PC-9 (cell line): ENCODE data around the gene PCDHGB1. TPM values are rescaled to one million over a fixed set of nuclear protein-coding genes. Genes with fewer than 3 reads are reported as not detected.

ENCODE experiments used
- BruUV-seq: library from RNA; stranded (reverse); fragments of 400-500 nt; replicated peaks from 2 replicates; lab custom pipeline; 2021; lab: Mats Ljungman, UMichigan
- CTCF ChIA-PET: fragments of 300-600 bp; sonication (Branson Sonifier 250); formaldehyde crosslinking; loops from one replicate; lab custom pipeline; 2022; ENCODE audit warnings: antibody characterized with exemption; lab: Charles Lee
- POLR2A ChIA-PET: fragments of 300-600 bp; sonication (Branson Sonifier 250); formaldehyde crosslinking; loops from one replicate; lab custom pipeline; 2022; ENCODE audit warnings: antibody characterized with exemption; ENCODE audit not compliant: unreplicated experiment; lab: Charles Lee
- DNase-seq, 2 experiments: peaks; one replicate each; pipeline versions ENCODE4 v3.0.0 to v3.0.0-alpha.2; 2015 to 2022; ENCODE audit warnings: mixed read lengths in 1 of 2
- H2AFZ ChIP-seq: fragments of 200-600 bp; sonication (generic); 2 replicates; pipeline ENCODE4 v1.8.1; 2017; ENCODE audit warnings: antibody characterized with exemption
- H3F3A ChIP-seq: fragments of 200-600 bp; sonication (generic); 2 replicates; pipeline ENCODE4 v1.8.1; 2017; ENCODE audit warnings: antibody characterized with exemption, mild to moderate bottlenecking, low read depth; ENCODE audit not compliant: insufficient read depth
- H3K27ac ChIP-seq: fragments of 200-600 bp; sonication (generic); 2 replicates; pipeline ENCODE4 v1.6.1; 2016; ENCODE audit warnings: mixed run types
- H3K27me3 ChIP-seq: fragments of 200-600 bp; sonication (generic); 2 replicates; pipeline ENCODE4 v1.6.1; 2016; ENCODE audit warnings: low read depth, mixed run types; ENCODE audit not compliant: insufficient read depth
- H3K36me3 ChIP-seq: fragments of 200-600 bp; sonication (generic); 2 replicates; pipeline ENCODE4 v1.6.1; 2016; ENCODE audit warnings: low read depth, mixed run types
- H3K4me1 ChIP-seq: fragments of 200-600 bp; sonication (generic); replicated peaks from 2 replicates; pipeline ENCODE4 v1.6.1; 2016; ENCODE audit warnings: mixed run types; ENCODE audit not compliant: insufficient read depth
- H3K4me2 ChIP-seq: fragments of 200-600 bp; sonication (generic); 2 replicates; pipeline ENCODE4 v1.6.1; 2017; ENCODE audit warnings: mixed run types
- H3K4me3 ChIP-seq: fragments of 200-600 bp; sonication (generic); 2 replicates; pipeline ENCODE4 v1.6.1; 2016; ENCODE audit warnings: mixed run types
- H3K79me2 ChIP-seq: fragments of 200-600 bp; sonication (generic); 2 replicates; pipeline ENCODE4 v1.6.1; 2017; ENCODE audit warnings: low read depth, mixed run types
- H3K9me2 ChIP-seq: fragments of 200-600 bp; sonication (generic); 2 replicates; pipeline ENCODE4 v1.8.1; 2017; ENCODE audit warnings: mild to moderate bottlenecking; ENCODE audit not compliant: insufficient read depth
- H3K9me3 ChIP-seq: fragments of 200-600 bp; sonication (generic); 2 replicates; pipeline ENCODE4 v1.8.1; 2016; ENCODE audit warnings: low read depth; ENCODE audit not compliant: insufficient read depth
- H4K20me1 ChIP-seq: fragments of 200-600 bp; sonication (generic); 2 replicates; pipeline ENCODE4 v1.8.1; 2017; ENCODE audit not compliant: insufficient read depth
- EZH2 ChIP-seq: fragments of 200-600 bp; sonication (generic); IDR thresholded peaks from 2 replicates; pipeline ENCODE4 v1.8.0; 2017; ENCODE audit warnings: antibody characterized with exemption, low read depth
- intact Hi-C: fragments of 100-400 bp; cut with micrococcal nuclease; formaldehyde crosslinking; loops from one replicate; pipeline ENCODE4 v1.10.0; 2022; ENCODE audit not compliant: unreplicated experiment
- total RNA-seq: library from RNA; stranded (reverse); gene quantifications from 2 replicates; pipeline ENCODE4 v1.2.3, GENCODE V29; 2021
- TF ChIP-seq, protein P1 (sequence below): fragments of 200-600 bp; sonication (generic); conservative IDR thresholded peaks from 2 replicates; pipeline ENCODE4 v1.6.1; 2017; ENCODE audit warnings: mixed run types, antibody characterized with exemption, mild to moderate bottlenecking, moderate library complexity

The PCDHGB1 gene
- total RNA-seq, 1 experiment from 2014 or later = not detected

DNA sequence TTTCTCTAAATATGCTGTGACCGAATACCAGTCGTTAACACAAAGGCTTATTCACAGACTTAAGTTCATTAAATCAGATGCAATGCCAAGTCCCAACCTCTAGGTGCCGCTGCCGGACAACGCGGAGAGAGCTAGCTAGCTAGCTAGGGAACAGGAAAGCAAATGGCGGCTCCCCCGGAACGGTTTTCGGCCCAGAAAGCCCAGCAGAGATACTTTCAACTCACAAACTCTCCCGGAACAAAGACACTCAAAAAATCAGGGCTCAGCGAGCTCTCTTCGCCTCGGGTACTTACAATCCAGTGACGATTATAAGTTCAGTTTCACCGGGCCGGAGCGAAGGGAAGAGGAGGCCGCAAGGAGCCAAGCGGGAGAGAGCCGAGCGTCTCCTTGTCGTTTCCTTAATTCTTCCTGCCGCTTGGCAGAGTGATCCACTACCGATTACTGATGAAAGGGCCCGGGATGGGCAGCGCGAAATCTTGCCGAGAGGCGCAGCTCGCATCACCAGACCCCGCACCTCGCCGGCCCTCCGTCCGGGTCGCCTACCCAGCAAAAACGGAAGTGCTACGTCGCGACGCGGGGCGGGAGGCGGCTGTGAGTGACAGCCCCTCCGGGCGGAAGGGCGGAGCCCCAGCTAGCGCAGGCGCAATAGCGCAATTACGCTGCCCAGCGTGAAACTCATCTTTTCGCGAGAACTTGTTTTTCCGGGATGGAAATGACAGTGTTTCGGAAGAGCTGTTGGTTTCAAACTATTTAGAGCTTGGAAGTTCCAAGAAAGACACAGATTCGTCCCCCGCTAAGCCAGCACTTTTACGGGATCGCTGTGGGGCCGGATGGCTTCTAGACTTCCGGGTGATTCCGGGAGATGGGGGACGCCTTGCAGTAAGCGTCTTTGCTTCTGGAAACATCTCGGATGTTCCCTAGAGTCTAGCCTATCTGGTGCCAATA, 29.4 kb upstream of the PCDHGB1 start, which contains the start of gene TAF7:
Gene TAF7 (minus strand): TSS at position 560 of the 945 bp plus-strand sequence. CDS start 740 bp downstream, outside the sequence.
- Histone ChIP-seq H3K9me2 (no peaks in the 10 kb centered on the region), H3K4me1 (0 out of 2 replicates have a peak, but pooled peaks cover 5% of the 10 kb centered on the region), H3K4me3 (peak within 1 kb of the TSS; percentile 89), H4K20me1 (no peaks in the 10 kb centered on the region), H3K79me2 (peaks cover 25% of the 10 kb centered on the region), H3K27ac (peak within 1 kb of the TSS; percentile 91), H3F3A (peaks cover 45% of the 10 kb centered on the region), H3K4me2 (peak within 1 kb of the TSS; percentile 76), H3K36me3 (peaks cover 29% of the 10 kb centered on the region), H2AFZ (peak within 1 kb of the TSS; percentile 92), H3K27me3 (0 out of 2 replicates have a peak, but pooled peaks cover 6% of the 10 kb centered on the region), H3K9me3 (peaks cover 56% of the 10 kb centered on the region)
- intact Hi-C loops = loop anchor here (10.0 kb wide), 2 partner anchors 94 to 204 kb away; partner anchors contain the start of genes PCDHGA10 and PCDHGB7
- ChIA-PET POLR2A (interaction anchor here (0.5 to 0.9 kb wide), 10 partner anchors 10 to 332 kb away, joined by 3 to 8 read pairs (median 4); partner anchors contain the start of genes PCDHGA10 and PCDHGC3), CTCF (interaction anchor here (0.5 to 1.3 kb wide), 7 partner anchors 8 to 525 kb away, joined by 3 to 7 read pairs (median 4); partner anchors contain the start of genes PCDHGA1 and PCDHGB2)
- TSS peak; percentile 87 for BruUV-seq
- DNase-seq = peak; percentile 75 to 90
- no peak for TF ChIP-seq EZH2
- TF ChIP-seq, protein P1, sequence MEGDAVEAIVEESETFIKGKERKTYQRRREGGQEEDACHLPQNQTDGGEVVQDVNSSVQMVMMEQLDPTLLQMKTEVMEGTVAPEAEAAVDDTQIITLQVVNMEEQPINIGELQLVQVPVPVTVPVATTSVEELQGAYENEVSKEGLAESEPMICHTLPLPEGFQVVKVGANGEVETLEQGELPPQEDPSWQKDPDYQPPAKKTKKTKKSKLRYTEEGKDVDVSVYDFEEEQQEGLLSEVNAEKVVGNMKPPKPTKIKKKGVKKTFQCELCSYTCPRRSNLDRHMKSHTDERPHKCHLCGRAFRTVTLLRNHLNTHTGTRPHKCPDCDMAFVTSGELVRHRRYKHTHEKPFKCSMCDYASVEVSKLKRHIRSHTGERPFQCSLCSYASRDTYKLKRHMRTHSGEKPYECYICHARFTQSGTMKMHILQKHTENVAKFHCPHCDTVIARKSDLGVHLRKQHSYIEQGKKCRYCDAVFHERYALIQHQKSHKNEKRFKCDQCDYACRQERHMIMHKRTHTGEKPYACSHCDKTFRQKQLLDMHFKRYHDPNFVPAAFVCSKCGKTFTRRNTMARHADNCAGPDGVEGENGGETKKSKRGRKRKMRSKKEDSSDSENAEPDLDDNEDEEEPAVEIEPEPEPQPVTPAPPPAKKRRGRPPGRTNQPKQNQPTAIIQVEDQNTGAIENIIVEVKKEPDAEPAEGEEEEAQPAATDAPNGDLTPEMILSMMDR = peak; percentile 88

DNA sequence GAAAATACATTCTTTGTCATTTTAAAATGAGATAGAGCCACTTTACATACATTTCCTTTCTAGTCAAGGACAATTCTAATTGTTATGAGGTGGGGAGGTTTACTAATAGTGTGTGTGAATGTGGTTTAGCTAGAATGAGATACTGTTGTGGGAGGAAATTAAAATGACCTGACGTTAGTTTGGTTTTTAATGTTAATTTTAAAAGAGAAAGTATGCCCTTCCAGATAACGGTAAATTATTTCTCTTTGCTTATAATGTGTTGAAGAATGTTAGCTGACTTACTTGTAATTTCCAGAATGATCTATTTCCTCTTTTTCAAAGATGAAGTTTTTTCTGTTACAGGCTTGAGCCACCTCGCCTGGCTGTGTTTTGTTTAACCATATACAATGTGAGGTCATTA, 27.6 kb upstream of the PCDHGB1 start:
- no peak overlapping the region for H3K4me2 ChIP-seq
- intact Hi-C loops = loop anchor here (10.0 kb wide), 2 partner anchors 93 to 203 kb away; partner anchors contain the start of genes PCDHGA10 and PCDHGB7
- H3K79me2 ChIP-seq = peaks cover 25% of the 10 kb centered on the region
- no peak overlapping the region for H3K27ac ChIP-seq
- no TSS peak for BruUV-seq
- H3K4me3 ChIP-seq = no peak overlapping the region
- no peaks in the 10 kb centered on the region for H4K20me1 ChIP-seq
- ChIA-PET POLR2A (no interaction called here), CTCF (no interaction called here)
- H3F3A ChIP-seq = peaks cover 36% of the 10 kb centered on the region
- TF ChIP-seq, protein P1 = no peak
- TF ChIP-seq EZH2 = no peak
- peaks cover 29% of the 10 kb centered on the region for H3K36me3 ChIP-seq
- 0 out of 2 replicates have a peak, but pooled peaks cover 5% of the 10 kb centered on the region for H3K4me1 ChIP-seq
- H3K9me2 ChIP-seq = no peaks in the 10 kb centered on the region
- H3K27me3 ChIP-seq = peaks cover 6% of the 10 kb centered on the region; the same call in 1 of the 2 replicates
- no peak overlapping the region for H2AFZ ChIP-seq
- peaks cover 52% of the 10 kb centered on the region for H3K9me3 ChIP-seq
- DNase-seq = no peak
